GM19193 (cell line): ENCODE measurements around the gene FOSL1.
A peak's percentile ranks its signal among the peaks of the same experiment; 100 is the strongest.

ENCODE experiments used
- POLR2A ChIP-seq: IDR thresholded peaks from 4 replicates; pipeline ENCODE4 v1.6.1; 2011; ENCODE audit not compliant: insufficient read depth, insufficient read length; ENCODE audit errors: extremely low read depth

The FOSL1 gene

GRCh38 chr11:65900125-65900898, at the start of gene FOSL1:
FOSL1 (minus strand) TSS chr11:65900388; CDS start chr11:65900339, 49 bp downstream.
- TF ChIP-seq POLR2A = peak; percentile 88

- TF ChIP-seq POLR2A = no peak
Observed at GRCh38 chr11:65947603-65948125, 47.5 kb upstream of the FOSL1 start.

GRCh38 chr11:65947133-65947532, 46.9 kb upstream of the FOSL1 start:
- no peak for TF ChIP-seq POLR2A

- no peak for TF ChIP-seq POLR2A
Observed at GRCh38 chr11:65946655-65947054, 46.5 kb upstream of the FOSL1 start.

GRCh38 chr11:65945941-65946558, 45.9 kb upstream of the FOSL1 start:
- no peak for TF ChIP-seq POLR2A

GRCh38 chr11:65945430-65945911, 45.3 kb upstream of the FOSL1 start, which contains the start of gene TSGA10IP:
TSGA10IP (plus strand) TSS chr11:65945480; CDS start chr11:65945676, 196 bp downstream.
- no peak for TF ChIP-seq POLR2A

GRCh38 chr11:65944767-65945166, 44.6 kb upstream of the FOSL1 start:
- TF ChIP-seq POLR2A = no peak

GRCh38 chr11:65944191-65944590, 44.0 kb upstream of the FOSL1 start:
- no peak for TF ChIP-seq POLR2A

GRCh38 chr11:65942531-65942930, 42.3 kb upstream of the FOSL1 start:
- TF ChIP-seq POLR2A = no peak

GRCh38 chr11:65941720-65942310, 41.6 kb upstream of the FOSL1 start:
- no peak for TF ChIP-seq POLR2A

GRCh38 chr11:65937766-65938165, 37.6 kb upstream of the FOSL1 start:
- no peak for TF ChIP-seq POLR2A

- TF ChIP-seq POLR2A = no peak
Observed at GRCh38 chr11:65934014-65934413, 33.8 kb upstream of the FOSL1 start.

GRCh38 chr11:65932558-65932919, 32.4 kb upstream of the FOSL1 start:
- TF ChIP-seq POLR2A = no peak

GRCh38 chr11:65931773-65932557, 31.8 kb upstream of the FOSL1 start:
- no peak for TF ChIP-seq POLR2A

- no peak for TF ChIP-seq POLR2A
Observed at GRCh38 chr11:65928667-65929066, 28.5 kb upstream of the FOSL1 start.
